HG03575 (cell line): ENCODE data around the gene CDC42EP5.
"Not testable (repeated sequence)": the region's sequence is repeated elsewhere in the genome, so short reads cannot be mapped to it uniquely, and the experiment has no call there.

Experiments
- ATAC-seq: cut with Tn5 transposase; IDR thresholded peaks from one replicate; pipeline ENCODE4 v1.9.1; 2021; ENCODE audit not compliant: unreplicated experiment, insufficient number of reproducible peaks, low FRiP score; ENCODE audit errors: extremely low read depth

The CDC42EP5 gene

DNA sequence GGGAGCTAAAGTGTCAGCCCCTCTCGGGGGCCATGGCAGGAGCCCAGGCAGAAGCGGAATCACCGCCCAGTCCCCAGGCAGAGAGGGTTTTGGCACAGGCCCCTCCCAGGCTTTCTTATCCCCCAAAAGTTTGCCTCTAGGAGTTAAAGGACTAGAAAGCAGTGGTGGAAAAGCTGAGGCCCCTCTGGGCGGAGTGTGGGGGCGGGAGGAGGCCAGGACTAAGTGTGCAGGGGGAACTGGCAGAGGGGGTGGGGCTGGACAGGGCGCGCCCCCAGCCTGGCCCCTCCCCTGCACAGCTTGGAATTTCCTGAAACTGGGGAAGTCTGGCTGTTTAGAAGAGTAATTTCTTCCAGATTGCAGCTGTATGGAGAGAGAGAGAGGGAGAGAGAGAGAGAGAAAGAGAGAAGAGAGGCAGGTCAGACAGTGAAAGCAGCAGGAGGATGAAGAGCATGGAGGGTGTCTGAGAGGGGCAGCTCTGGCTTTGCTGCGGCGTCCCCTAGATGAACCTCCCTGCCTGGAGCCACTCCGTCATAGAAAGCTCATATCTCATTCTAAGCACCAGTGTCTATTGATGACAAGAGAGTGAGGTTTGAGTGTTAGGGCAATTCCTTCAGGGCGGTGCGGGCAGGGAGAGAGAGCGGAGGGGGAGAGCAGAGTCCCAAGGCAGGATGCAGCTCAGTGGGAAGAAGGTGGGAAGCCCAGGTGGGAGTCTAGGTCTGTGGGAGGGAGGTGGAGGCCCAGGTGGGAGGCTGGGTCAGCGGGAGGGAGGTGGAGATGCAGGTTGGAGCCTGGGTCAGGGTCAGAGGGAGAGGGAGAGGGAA, at the start of gene CDC42EP5:
TSS of gene CDC42EP5 (minus strand) at position 226 of the 821 bp plus-strand sequence. CDS start 7,749 bp downstream, outside the sequence.
- no peak for ATAC-seq

GRCh38 chr19:54521860-54522513, 48.9 kb upstream of the CDC42EP5 start:
- ATAC-seq, result no peak

GRCh38 chr19:54521022-54521859, 48.1 kb upstream of the CDC42EP5 start:
- no peak for ATAC-seq

- ATAC-seq, result no peak
Measured at GRCh38 chr19:54518844-54519243, 45.7 kb upstream of the CDC42EP5 start.

- no peak for ATAC-seq
Measured at GRCh38 chr19:54517483-54517882, 44.4 kb upstream of the CDC42EP5 start.

GRCh38 chr19:54515156-54515555, 42.1 kb upstream of the CDC42EP5 start:
- no peak for ATAC-seq

DNA sequence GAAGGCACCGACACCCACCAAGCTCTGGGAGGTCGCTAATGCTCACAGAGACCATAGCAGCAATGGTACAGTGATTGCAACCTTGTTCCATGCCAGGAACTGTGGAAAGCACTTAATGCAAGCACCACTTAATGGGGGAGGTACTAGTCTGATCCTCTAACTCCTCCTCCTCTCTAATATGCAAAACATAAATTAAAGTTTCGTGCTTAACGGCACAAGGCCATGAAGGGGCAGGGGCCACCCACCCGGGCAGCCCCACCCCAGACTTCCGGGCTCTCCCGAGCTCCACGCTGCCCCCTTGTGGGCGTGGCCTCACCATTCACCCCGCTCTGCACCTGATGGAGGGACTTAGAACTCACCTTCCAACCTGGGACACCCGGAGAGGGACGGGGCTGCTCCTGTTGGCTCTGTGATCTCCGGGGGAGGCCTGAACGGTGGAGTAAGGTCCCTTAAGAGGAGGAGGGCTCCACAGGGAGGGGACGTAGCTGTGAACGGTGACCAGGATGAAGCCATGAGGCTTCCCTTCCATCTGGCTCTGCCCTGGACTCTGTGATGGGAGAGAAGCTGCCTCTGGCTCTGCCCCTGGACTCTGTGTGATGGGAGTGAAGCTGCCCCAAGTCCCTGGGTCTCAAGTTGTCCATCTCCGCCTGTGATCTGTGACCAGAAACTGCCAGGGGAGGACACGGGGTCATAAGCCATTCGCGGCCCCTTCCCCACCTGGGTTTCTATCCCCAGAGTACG, 36.3 kb upstream of the CDC42EP5 start:
- ATAC-seq, result not testable (repeated sequence)

- not testable (repeated sequence) for ATAC-seq
Measured at GRCh38 chr19:54508487-54508886, 35.4 kb upstream of the CDC42EP5 start.

DNA sequence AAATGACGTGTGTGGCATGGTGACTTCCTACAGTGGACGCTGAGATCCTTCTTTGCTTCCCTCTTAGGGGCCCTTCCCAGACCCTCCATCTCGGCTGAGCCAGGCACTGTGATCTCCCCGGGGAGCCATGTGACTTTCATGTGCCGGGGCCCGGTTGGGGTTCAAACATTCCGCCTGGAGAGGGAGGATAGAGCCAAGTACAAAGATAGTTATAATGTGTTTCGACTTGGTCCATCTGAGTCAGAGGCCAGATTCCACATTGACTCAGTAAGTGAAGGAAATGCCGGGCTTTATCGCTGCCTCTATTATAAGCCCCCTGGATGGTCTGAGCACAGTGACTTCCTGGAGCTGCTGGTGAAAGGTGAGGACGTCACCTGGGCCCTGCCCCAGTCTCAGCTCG, 34.7 kb upstream of the CDC42EP5 start:
- ATAC-seq, result no peak

- not testable (repeated sequence) for ATAC-seq
Measured at GRCh38 chr19:54507038-54507717, 34.1 kb upstream of the CDC42EP5 start.

GRCh38 chr19:54506079-54506478, 33.0 kb upstream of the CDC42EP5 start:
- no peak for ATAC-seq

GRCh38 chr19:54505542-54505941, 32.4 kb upstream of the CDC42EP5 start:
- ATAC-seq, result not testable (repeated sequence)

- ATAC-seq, result no peak
Measured at GRCh38 chr19:54502518-54503048, 29.5 kb upstream of the CDC42EP5 start, which contains the start of gene LAIR2. TSS of gene LAIR2 (plus strand) at chr19:54502831. CDS start at chr19:54502919, 88 bp downstream.

DNA sequence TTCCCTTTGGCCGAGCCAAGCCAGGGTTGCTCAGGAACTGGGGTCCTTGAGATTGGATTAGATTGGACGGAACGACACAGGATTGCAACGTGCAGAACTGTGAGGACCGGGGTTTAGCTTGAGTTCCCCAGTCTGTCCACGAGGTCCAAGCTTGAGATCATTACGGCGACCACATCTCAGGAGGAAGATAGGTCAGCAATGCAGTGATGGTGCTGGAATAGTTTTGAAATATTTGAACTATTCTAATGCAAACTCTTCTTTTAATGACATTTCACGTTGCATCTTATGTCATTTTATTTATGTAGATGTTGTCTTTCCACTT, 25.3 kb upstream of the CDC42EP5 start:
- ATAC-seq, result not testable (repeated sequence)

DNA sequence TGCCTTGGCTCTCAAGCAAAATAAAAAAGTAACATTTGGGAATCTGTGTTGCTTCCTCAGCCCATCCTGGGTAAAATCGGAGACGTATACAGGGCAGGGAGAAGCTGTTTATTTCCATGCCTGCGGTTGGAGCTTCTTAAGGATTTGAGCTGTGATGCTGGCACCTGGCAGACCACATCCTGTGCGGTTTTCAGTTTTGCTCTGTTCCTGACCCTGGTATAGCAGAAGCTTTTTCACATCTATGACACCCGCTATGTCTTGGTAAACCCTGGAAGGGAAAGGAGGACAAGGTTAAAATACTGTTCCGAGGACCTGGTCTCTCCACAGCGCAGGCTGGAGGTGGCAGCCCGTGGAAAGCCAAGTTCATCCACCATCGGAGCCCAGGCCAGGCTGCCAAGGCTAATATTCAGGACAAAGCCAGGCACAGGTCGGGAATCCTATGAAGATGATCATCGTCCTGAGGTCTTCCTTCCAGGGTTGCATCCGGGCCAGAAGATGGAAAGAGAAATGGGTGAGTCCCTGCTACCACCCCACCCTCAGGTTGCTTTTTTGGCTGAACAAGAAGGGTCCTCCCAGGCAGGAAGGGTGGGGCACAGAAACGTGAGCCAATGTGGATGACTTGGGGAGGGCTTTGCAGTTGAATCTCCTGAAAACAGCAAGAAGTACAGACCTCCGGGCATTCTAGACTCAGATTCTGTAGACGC, 24.8 kb upstream of the CDC42EP5 start:
- not testable (repeated sequence) for ATAC-seq

DNA sequence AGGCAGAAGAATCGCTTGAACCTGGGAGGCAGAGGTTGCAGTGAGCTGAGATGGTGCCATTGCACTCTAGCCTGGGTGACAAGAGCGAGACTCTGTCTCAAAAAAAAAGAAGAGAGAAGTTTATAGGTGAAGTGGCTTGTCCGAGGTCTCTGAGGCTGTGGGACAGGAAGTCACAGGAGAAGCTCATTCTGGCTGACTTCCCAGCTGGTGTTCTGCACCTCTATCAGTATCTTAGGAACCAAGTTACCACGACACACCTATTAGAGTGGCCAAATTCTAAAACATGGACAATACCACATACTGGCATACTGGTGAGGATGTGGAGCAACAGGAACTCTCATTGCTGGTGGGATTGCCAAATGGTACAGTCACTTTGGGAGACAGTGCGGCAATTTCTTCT, 22.2 kb upstream of the CDC42EP5 start:
- not testable (repeated sequence) for ATAC-seq

- no peak for ATAC-seq
Measured at GRCh38 chr19:54493967-54494585, 21.0 kb upstream of the CDC42EP5 start.
